Fibroblast of villous mesenchyme (primary cell): ENCODE measurements around the gene NDUFB7. TPM values are rescaled to one million over a fixed set of nuclear protein-coding genes. Genes with fewer than 3 reads are reported as not detected.
"Not testable (repeated sequence)": the region's sequence is repeated elsewhere in the genome, so short reads cannot be mapped to it uniquely, and the experiment has no call there.

Source experiments
- DNase-seq: peaks from one replicate; pipeline ENCODE4 v3.0.0-alpha.2; 2010; ENCODE audit warnings: low read depth
- H3K4me3 ChIP-seq: 2 replicates; pipeline ENCODE4 v1.5.1; 2011; ENCODE audit warnings: low read depth, mild to moderate bottlenecking, low read length
- total RNA-seq: library from RNA; depleted of rRNA; stranded (reverse); fragments of >200 nt; gene quantifications from 2 replicates; pipeline ENCODE4 v1.2.3, GENCODE V29; 2012
- TF ChIP-seq, protein P1 (sequence below): IDR thresholded peaks from 2 replicates; pipeline ENCODE4 v1.5.1; 2012; ENCODE audit warnings: low read depth, mild to moderate bottlenecking, low read length; ENCODE audit not compliant: insufficient read depth

NDUFB7 gene
- total RNA-seq, 1 donor: 216 TPM

DNA sequence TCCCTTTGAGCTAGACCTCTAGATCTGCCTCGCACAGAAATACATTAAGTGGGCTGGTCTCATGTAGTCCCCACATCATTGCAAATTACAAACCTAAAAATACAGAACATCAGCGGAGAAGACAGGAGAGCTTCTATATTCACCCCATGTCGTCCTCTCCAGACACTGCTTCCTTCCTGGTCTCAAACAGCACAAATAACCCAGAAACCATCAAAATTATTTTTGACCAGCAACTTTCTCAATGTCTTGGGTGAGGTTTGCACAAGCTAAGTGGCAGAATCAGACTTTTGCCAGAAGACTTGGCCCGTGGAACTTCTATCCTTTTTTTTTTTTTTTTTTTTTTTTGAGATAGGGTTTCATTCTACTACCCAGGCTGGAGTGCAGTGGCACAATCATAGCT is 39.2 kb upstream of the NDUFB7 start:
- DNase-seq: no peak
- TF ChIP-seq, protein P1, sequence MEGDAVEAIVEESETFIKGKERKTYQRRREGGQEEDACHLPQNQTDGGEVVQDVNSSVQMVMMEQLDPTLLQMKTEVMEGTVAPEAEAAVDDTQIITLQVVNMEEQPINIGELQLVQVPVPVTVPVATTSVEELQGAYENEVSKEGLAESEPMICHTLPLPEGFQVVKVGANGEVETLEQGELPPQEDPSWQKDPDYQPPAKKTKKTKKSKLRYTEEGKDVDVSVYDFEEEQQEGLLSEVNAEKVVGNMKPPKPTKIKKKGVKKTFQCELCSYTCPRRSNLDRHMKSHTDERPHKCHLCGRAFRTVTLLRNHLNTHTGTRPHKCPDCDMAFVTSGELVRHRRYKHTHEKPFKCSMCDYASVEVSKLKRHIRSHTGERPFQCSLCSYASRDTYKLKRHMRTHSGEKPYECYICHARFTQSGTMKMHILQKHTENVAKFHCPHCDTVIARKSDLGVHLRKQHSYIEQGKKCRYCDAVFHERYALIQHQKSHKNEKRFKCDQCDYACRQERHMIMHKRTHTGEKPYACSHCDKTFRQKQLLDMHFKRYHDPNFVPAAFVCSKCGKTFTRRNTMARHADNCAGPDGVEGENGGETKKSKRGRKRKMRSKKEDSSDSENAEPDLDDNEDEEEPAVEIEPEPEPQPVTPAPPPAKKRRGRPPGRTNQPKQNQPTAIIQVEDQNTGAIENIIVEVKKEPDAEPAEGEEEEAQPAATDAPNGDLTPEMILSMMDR: no peak

GRCh38 chr19:14606627-14607026 is 34.8 kb upstream of the NDUFB7 start:
- no peak overlapping the region for H3K4me3 ChIP-seq
- no peak for DNase-seq
- TF ChIP-seq, protein P1: no peak

More for the DNA sequence above, 39.2 kb upstream of the NDUFB7 start:
- H3K4me3 ChIP-seq: no peak overlapping the region

- H3K4me3 ChIP-seq: no peak overlapping the region
- no peak for DNase-seq
These were observed 32.1 kb upstream of the NDUFB7 start for GRCh38 chr19:14603990-14604387.

DNA sequence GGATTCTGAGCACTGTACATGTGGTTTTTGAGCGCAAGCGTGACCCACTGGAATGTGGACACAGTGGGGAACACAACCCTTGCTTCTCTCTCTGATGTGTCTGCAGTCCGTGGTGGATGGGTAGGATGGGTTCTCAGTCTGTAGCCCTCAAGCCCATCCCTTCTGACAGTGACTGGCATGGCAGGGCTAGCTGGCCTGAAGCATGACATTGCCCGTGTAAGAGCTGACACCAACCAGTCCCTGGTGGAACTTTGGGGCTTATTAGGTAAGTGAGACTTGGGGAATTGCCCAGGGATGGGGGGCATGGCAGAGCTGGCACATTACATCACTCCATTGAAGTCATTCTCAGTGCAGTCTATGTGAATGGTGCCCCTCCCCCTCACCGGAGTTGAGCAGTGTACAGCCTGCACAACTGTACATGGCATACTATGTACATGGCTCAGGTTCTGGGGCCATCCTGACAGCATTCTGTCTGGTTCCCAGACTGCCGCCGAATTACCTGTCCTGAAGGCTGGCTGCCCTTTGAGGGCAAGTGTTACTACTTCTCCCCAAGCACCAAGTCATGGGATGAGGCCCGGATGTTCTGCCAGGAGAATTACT is 27.8 kb upstream of the NDUFB7 start:
- H3K4me3 ChIP-seq: no peak overlapping the region
- TF ChIP-seq, protein P1: no peak
- no peak for DNase-seq

More at GRCh38 chr19:14603990-14604387, 32.1 kb upstream of the NDUFB7 start:
- TF ChIP-seq, protein P1: no peak

DNA sequence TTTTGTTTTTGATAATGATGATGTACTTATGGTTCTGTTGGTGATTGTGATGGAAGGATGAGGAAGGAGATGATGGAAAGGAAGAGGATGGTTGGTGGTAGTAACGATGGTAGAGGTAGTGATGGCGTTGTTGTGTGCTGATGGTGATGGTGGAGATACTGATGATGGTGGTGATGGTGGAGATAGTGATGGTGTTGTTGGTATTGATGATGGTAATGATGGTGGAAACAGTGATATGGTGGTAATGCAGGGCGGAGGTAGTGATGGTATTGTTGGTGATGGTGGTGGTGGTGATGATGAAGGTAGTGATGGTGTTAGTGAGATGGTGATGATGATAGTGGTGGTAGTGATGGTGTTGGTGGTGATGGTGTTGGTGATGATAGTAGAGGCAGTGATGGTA is 23.7 kb upstream of the NDUFB7 start:
- no peak for DNase-seq
- H3K4me3 ChIP-seq: no peak overlapping the region
- TF ChIP-seq, protein P1: no peak

GRCh38 chr19:14589433-14589832 is 17.6 kb upstream of the NDUFB7 start:
- not testable (repeated sequence) for H3K4me3 ChIP-seq, DNase-seq

DNA sequence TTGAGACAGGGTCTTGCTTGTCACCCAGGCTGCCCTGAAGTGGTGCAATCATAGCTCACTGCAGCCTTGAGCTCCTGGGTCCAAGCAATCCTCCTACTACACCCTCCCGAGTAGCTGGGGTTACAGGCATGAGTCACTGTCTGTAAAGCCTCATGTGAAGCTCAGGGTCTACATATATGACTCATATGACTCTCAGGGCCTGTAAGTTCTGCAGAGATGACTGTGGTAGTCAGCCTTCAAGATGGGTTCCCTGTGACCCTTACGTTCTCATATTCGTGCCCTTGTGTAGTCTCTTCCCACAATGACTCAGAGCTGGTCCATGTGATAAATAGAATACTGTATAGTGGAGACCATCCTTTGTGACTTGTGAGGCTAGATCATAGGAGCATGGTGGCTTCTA is 13.3 kb upstream of the NDUFB7 start:
- peak; percentile 32 for DNase-seq
- not testable (repeated sequence) for H3K4me3 ChIP-seq

- H3K4me3 ChIP-seq, DNase-seq: not testable (repeated sequence)
These were observed 12.5 kb upstream of the NDUFB7 start for GRCh38 chr19:14584372-14584771.
